ENCODE measurements around the gene CHMP6.

Gene CHMP6

DNA sequence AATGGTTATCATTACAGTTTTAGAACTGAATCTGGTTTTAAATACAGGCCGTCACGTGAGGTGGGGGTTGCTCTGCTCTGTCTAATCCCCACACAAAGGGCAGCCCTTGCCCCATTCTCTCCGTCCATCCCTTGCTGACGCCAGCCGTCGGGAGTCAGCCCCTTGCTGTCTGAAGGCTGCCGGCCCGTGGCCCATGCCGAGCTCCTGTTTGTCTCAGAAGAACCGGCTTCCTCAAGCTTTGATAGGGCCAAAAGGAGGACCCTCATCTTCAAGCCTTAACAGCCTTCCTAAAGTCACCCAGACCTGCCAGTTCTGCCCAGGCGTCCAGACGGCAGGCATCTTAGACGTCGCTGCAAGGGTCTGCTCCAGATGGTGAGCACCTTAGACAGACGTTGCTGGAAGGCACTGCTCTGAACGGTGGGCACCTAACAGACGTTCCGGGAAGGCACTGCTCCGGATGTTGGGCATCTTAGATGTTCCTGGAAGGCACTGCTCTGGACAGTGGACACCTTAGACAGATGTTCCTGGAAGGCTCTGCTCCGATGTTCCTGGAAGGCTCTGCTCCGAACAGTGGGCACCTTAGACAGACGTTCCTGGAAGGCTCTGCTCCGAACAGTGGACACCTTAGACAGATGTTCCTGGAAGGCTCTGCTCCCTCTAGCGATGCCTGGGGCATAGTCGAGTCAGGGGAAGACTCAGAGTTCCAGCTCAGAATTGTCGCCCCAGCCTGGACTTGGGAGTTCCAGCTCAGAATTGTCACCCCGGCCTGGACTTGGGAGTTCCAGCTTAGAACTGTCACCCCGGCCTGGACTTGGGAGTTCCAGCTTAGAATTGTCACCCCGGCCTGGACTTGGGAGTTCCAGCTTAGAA, 35.1 kb upstream of the CHMP6 start:
- in situ Hi-C loops (cut with MboI; ENCODE audit: low sequenced_read_pairs): no loop called here

DNA sequence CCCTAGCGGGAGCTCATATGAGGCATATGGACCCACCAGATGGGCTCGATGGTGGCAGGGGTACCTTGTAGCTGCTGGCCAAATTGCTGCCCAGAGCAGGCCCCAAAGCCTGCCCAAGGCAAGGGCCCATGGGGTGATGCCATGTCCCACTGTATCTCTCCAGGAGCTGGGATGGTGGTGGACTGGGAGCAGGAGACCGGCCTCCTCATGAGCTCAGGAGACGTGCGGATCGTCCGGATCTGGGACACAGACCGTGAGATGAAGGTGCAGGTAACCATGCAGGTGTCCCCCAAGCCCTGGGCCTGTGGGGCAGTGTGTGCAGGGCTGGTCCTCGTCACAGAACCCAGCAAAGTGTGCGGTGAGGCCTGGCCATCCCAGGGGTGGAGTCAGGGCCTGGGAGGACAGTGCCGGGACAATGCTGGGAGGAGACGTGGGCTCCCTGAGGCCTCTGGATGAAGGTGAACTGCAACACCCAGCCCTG, 34.1 kb upstream of the CHMP6 start:
- in situ Hi-C loops (cut with MboI; ENCODE audit: low sequenced_read_pairs): no loop called here

DNA sequence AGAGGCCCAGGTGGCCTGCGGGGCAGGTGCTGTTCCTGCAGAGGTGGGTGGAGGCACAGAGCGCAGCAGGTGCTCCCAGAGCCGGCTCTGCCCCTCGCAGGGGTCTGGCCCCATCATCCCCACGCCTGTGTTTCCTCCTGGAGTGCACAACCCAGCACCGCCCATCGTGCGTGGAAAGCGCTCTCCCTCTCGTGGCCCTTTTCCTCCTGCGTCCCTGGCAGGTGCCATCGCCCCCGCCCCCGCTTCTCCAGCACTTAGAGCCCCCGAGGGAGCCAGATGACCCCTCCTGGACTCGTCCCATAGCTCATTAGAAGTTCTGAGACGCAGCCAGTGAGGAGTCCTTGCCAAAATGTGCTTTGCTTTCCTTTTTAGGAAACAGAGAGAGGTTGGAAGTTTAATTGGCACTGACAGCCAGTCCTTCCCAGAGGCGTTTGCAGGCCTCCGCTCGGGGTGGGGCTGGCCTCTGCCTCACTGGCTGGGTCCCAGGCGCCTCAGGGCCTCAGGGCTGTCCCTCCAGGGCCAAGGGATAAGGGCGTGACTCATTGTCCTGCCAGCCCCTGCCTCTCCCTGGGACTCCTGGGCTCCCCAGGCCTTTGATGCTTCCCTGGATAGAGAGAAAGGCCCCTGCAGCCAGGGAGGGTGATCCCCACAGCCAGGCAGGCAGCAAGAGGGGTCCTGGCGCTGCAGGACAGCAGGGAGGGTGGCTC, 32.2 kb upstream of the CHMP6 start:
- in situ Hi-C loops (cut with MboI; ENCODE audit: low sequenced_read_pairs): no loop called here

DNA sequence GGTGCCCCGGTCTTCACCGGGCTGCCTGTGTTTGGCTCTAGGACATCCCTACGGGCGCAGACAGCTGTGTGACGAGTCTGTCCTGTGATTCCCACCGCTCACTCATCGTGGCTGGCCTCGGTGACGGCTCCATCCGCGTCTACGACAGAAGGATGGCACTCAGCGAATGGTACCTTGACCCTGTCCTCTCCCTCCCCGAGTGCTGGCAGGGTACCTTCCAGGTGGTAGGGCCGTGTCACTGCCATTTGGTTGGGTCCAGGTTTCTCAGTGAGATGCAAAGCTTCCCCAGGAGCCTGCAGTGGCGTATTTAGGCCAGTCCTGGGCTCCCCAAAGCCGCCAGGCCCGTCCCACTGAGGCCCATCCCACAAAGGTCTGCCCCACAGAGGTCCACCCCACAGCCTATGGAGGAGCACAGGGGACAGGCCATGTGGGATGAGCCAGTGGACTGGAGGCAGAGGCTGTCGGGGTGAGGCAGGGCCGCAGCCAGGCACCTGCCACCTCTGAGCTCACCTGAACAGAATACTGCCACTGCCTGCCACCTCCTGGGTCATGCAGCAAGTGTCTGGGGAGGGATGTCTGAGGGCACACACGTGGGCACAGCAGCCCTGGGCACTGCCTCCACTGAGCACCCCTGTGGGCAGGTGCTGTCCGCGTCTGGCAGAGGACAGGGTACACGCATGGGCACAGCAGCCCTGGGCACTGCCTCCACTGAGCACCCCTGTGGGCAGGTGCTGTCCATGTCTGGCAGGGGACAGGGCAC, 31.4 kb upstream of the CHMP6 start:
- in situ Hi-C loops (cut with MboI; ENCODE audit: low sequenced_read_pairs): no loop called here

DNA sequence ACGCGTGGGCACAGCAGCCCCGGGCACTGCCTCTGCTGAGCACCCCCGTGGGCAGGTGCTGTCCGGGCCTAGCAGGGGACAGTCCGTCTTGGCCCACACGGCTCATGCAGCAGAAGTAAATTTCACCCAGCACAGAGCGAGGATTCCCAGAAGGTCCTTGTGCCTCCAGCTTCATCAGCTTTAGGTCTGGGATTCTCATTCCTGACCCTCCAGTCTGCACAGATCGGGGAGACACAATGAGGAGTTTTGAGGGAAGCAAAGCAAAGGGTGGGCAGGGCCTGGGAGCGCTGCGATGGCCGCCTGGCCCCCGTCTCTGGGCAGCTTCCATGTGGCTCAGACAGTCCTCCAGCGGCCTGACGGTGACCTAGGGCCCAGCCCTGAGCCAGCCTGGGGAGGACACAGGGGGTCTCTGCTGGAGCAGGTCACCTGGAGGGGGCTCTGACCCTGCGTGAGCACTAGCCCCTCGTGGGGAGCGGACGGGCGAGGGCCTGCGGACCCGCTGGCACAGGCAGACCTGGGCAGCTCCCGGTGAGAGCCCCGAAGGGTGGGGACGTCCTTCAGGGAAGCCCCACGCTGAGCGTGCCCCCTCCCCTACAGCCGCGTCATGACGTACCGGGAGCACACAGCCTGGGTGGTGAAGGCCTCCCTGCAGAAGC, 30.7 kb upstream of the CHMP6 start:
- in situ Hi-C loops (cut with MboI; ENCODE audit: low sequenced_read_pairs): no loop called here

DNA sequence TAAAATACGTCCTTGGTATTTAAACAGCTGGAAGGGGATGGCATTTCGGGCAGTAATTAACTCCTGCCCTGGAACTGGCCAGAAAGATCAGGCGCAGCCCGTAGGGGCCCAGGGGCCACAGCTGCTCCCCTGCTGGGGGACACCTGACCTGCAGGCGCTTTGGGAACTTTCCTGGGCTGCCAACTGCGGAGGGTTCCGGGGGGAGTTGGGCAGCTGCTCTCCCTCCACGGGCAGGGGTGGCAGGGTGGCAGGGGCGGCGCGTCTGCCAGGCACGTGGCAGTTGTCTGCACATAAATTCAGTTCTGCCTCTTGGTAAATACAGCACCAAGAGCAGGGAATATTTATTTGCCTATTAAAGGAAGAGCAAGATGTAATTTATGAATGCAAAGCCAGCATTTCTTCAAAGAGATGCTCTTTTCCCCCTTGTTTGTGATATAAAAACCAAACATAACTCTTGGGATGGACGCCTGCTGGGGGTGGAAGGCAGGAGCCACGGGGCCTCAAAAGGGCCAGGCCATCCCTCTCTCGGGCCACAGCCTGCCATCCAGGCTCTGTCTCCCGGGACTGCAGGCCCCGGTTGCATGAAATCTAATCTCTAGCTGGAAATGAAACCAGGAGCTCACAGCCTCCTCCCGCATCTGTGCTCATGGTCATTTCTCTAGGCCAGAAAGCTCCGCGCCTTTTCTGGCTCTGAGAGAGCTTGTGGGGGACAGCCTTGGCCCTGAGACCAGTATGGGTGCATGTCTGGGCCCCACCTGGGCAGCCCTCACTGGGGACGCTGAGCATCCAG, 29.9 kb upstream of the CHMP6 start:
- in situ Hi-C loops (cut with MboI; ENCODE audit: low sequenced_read_pairs): no loop called here

DNA sequence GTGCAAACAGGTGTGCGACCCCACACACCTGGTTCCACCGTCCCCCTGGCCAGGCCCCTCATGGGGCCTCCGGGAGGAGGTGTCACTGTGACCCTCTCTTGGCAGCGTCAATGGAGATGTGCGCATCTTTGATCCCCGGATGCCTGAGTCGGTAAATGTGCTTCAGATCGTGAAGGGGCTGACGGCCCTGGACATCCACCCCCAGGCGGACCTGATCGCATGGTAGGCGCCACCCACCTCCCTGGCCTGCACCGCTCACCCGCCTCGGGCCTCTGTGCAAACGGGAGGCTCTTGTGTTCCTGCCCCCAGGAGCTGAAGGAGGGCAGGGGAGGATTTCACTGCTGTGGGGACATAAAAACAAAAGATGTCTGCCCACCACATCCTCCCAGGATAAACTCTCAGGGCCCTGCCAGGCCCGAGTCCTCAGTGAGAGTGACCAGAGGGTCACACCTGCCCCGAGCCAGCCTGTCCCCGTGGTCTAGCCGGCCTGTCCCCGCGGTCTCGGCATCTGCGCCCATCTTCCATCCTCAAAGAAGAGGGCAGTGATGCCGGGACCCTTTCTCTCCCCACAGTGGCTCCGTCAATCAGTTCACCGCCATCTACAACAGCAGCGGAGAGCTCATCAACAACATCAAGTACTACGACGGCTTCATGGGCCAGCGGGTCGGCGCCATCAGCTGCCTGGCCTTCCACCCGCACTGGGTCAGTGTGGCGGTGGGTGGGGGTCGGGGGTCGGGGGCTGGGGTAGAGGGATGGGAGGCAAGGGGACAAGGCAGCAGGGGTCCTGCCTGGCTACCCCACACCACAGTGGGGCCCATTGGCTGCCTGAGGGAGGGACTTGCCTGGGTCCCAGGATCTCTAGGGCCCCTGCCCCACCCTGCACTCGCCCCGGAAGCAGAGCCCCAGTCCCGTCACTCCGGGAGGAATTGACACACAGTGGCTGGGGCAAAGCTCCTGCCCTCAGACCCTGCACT, 29.0 kb upstream of the CHMP6 start:
- in situ Hi-C loops (cut with MboI; ENCODE audit: low sequenced_read_pairs): no loop called here

DNA sequence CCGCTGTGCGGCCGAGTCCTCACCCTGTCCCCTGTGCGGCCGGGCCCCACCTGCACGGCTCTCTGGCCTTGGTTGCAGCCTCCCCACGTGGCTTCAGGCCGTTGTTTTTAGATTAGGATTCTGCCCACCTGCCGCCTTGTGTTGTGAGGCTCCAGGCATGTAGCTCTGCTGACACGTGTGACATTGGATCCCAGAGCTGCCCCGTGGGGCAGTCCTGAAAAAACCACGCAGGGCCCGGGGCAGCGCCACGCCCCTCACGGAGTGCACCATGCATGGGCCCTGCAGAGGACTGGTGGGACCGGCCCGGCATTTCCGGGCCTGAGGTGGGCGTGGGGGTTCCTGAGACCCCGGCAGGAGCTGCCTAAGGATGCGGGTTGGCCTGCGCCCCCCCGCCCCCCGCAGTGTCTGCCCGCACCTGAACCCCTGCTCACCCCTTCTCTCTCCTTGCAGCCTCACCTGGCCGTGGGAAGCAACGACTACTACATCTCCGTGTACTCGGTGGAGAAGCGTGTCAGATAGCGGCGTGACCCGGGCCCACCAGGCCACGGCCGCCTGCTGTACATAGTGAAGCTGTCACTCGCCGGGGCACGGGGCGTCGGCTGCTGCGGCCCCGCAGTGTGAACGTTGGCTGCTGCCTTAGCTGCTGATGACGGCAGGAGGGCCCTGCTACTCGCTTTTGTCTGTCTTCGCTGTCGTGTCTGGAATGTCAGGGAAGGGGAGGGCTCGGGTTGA, 27.7 kb upstream of the CHMP6 start:
- in situ Hi-C loops (cut with MboI; ENCODE audit: low sequenced_read_pairs): no loop called here

DNA sequence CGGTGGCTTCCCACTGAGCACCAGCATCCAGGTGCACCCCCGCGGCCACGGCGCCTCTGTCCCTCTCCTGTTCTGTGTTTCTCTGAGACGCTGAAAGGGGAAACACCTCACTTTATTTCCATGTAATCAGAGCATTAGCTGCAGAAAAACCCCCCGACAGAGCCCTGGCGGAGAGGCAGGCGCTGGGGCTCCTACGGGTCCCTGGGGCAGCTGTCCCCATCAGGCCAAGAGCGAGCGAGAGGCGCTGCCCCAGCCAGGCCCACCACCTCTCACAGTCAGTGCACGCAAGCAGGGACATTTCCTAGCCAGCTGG, 27.1 kb upstream of the CHMP6 start:
- in situ Hi-C loops (cut with MboI; ENCODE audit: low sequenced_read_pairs): no loop called here

DNA sequence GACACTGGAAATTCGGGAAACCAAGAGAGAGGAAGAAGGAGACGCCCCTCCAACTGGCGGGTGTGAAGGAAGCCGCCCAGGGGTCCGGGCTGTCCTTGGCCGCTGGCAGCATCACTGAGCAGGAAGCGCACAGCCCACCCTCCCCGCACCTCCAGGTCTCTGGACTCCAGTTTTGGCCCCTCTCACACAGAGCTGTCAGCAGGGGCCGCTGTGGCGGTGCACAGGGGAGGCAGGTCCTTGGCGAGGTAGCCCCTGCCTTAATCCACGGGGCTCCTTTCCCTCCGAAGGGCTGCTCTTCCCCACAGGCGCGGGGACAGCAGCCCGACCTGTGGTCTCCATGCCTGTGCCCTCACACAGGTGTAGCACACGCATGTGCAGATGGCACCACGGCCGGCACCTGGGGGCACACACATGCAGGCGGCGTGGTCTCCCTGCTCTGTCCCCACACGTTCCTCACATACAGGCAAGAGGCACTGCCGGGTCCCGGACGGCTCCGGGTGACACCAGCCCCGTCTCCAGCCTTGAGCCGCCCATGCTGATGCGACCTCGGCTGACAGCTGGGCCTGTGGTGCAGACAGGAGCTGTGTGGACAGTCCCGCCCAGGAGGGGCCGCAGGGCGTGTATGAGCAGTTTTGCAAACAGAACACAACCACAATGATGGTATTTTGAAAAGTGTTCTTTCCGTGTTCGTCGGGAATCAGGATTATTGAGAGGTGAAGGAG, 26.6 kb upstream of the CHMP6 start:
- in situ Hi-C loops (cut with MboI; ENCODE audit: low sequenced_read_pairs): no loop called here

DNA sequence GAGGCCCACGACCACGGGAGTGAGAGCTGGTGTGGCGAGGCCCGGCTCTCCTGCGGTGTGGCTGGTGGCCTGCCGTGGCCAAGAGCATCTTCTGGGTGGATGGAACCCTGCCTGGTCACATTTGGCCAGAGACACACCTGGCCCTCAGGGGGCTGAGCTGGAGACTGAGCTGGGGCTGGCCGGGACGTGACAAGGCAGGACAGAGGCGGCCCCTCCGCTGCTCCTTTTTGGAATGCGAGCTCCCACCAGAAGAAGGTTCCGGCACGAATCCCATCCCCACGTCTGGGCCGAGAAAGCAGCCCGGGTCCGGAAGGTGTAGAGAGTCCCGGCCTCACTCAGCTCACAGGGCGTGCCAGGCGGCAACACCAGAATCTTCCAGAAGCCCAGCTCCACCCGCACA, 26.0 kb upstream of the CHMP6 start:
- in situ Hi-C loops (cut with MboI; ENCODE audit: low sequenced_read_pairs): no loop called here

DNA sequence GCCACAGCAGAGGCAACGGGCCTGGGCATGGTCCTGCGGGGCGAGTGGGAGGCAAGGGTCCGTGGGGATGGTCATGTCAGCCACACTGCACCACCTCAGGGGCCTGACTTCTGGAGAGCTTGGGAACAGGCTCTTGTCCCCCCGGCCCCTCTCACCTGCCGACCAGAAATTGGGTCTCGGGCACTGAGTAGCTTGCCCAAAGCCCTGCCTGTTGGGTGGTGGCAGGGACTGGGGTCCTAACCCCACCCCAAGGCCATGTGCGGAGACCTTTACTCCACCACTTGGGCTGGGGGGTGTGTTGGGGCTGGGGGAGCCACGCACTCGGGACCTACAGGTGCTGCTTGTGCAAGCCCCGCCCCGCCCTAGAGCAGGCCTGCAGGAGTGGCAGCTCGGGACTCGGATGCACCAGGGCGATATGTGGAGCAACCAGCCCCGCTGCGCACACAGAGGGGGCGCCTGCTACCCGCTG, 24.2 kb upstream of the CHMP6 start:
- in situ Hi-C loops (cut with MboI; ENCODE audit: low sequenced_read_pairs): no loop called here

DNA sequence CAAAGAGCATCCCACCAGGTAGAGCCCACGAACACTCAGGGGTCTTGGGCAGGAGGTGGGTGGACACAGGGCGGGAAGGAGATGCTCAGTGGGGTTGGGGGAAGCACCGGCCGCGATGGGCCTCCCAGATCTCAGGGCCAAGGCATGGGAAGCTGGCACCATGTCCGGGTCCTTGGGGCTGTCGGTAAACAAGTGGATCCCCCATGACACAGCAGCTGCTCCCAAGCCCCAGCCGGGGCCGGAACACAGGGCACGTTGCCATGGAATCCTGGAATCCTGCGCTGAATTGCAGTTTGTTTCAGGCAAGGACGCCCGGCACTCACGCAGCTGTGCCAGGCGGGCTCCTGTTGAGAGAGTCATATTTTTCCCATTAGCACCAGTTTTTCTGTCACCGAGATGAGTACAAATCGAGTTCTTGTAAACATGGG, 23.0 kb upstream of the CHMP6 start:
- in situ Hi-C loops (cut with MboI; ENCODE audit: low sequenced_read_pairs): no loop called here

DNA sequence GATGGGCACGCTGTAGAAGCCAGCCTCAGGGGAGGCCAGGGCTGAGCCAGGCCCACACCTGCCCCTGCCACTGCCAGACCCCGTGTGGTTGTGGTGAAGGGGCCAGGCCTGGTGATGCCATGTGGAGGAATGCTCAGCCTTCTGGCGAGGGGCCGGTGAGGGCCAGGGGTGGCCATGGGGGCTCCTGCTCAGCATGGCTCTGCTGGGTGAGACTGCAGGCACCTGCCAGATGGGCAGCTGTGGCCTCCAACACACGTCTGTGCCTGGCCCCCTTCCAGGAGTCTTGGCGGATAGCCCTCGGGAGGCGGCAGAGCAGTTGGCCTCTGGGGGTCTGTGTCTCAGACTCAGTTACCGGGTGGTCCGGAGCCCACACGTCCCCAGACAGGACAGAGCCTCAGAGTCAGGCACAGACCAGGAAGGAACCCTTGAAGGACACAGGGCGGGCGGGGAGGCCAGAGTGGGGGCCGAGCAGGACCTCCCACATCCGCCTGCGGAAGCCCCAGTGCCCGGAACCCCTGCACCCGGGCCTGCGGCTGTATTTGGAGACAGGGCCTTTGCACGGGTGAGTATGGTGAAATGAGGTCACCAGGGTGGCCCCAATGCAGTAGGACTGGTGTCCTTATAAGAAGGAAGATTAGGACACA, 22.5 kb upstream of the CHMP6 start:
- in situ Hi-C loops (cut with MboI; ENCODE audit: low sequenced_read_pairs): no loop called here

DNA sequence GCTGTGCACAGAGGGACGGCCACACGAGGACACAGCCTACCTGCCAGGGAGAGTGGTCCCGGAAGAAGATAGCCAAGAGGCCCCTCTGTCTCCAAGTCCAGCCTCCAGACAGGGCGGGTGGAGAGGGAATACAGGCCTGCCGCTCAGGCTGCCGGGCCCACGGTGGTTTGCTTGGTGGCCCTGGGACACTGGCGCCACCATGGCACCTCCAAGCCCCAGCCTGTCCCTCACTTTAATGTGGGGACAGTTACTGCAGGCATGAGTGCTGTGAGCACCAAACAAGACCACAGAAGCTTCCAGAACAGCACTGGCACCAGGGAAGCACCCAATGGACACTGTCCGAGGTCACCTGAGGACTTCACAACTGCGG, 22.0 kb upstream of the CHMP6 start:
- in situ Hi-C loops (cut with MboI; ENCODE audit: low sequenced_read_pairs): no loop called here

DNA sequence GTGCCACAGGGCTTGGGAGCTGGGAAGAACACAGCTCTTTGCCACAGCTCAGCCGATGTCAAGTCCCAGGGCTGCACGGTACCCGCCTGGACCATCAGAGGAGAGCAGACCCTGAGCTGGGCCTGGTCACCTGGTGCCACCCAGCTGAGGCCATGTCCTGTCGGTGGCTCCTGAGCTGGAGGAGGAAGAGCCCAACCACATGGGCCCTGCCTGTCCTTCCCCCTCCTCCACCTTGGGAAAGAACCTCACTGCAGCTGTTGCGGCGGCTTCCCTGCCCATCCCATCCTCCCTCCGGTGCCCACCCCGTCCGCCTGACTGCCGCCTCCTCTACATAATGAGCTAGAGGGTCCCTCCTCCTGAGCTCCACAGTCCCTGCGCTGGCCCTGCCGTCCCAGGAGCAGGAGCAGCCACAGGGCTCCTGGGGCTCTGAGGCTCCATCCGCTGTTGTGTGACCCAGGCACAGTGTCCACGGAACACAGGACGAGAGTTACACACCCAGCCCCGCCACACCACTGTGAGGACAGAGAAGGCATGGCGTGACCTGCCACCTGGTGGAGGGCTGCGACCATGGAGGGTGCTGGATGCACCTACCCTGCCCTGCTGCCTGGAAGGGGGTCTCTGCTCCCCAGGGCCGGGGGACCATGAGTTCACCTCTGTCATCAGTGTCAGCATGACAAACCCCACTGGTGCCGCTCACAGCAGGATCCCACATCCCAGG, 21.4 kb upstream of the CHMP6 start:
- in situ Hi-C loops (cut with MboI; ENCODE audit: low sequenced_read_pairs): no loop called here
